Hematopoietic multipotent progenitor cell treated with erythropoietin and hydrocortisone succinate and interleukin-3 and kit ligand, for 6 days (in vitro differentiated cells): ENCODE data around the gene CD300LD.
"Not testable (repeated sequence)": the region's sequence is repeated elsewhere in the genome, so short reads cannot be mapped to it uniquely, and the experiment has no call there.

ENCODE experiments used
- DNase-seq: peaks from one replicate; pipeline ENCODE4 v3.0.0-alpha.2; 2015

CD300LD gene

GRCh38 chr17:74605361-74605760 lies 13.3 kb upstream of the CD300LD start:
- no peak for DNase-seq

GRCh38 chr17:74604761-74605160 lies 12.7 kb upstream of the CD300LD start:
- DNase-seq = no peak

GRCh38 chr17:74604200-74604599 lies 12.1 kb upstream of the CD300LD start:
- no peak for DNase-seq

- no peak for DNase-seq
Observed at GRCh38 chr17:74603746-74604145, 11.7 kb upstream of the CD300LD start.

GRCh38 chr17:74603037-74603635 lies 11.1 kb upstream of the CD300LD start:
- no peak for DNase-seq

- DNase-seq = peak; percentile 71
Observed at GRCh38 chr17:74601944-74602572, 10.0 kb upstream of the CD300LD start.

- peak; percentile 47 for DNase-seq
Observed at GRCh38 chr17:74599448-74599939, 7.4 kb upstream of the CD300LD start.

GRCh38 chr17:74599023-74599399 lies 6.9 kb upstream of the CD300LD start:
- no peak for DNase-seq

GRCh38 chr17:74598346-74599022 lies 6.4 kb upstream of the CD300LD start:
- no peak for DNase-seq

- no peak for DNase-seq
Observed at GRCh38 chr17:74597069-74597790, 5.1 kb upstream of the CD300LD start.

GRCh38 chr17:74595037-74595750 lies 3.1 kb upstream of the CD300LD start:
- no peak for DNase-seq

- no peak for DNase-seq
Observed at GRCh38 chr17:74591503-74591902, 580 bp downstream of the CD300LD start.

GRCh38 chr17:74585711-74586110 lies 6.4 kb downstream of the CD300LD start:
- DNase-seq = no peak

- DNase-seq = no peak
Observed at GRCh38 chr17:74584292-74585060, 7.6 kb downstream of the CD300LD start.

GRCh38 chr17:74582633-74583032 lies 9.4 kb downstream of the CD300LD start:
- DNase-seq = no peak

GRCh38 chr17:74579900-74580299 lies 12.2 kb downstream of the CD300LD start:
- DNase-seq = no peak

GRCh38 chr17:74578979-74579378 lies 13.1 kb downstream of the CD300LD start:
- DNase-seq = no peak

- no peak for DNase-seq
Observed at GRCh38 chr17:74574489-74575142, 17.5 kb downstream of the CD300LD start.

- DNase-seq = not testable (repeated sequence)
Observed at GRCh38 chr17:74573635-74574034, 18.4 kb downstream of the CD300LD start.

GRCh38 chr17:74573169-74573568 lies 18.9 kb downstream of the CD300LD start:
- DNase-seq = no peak

GRCh38 chr17:74571621-74572270 lies 20.3 kb downstream of the CD300LD start:
- DNase-seq = no peak
